ENCODE data around the gene RXRA. TPM values are rescaled to one million over a fixed set of nuclear protein-coding genes. Genes with fewer than 3 reads are reported as not detected.
A peak's percentile ranks its signal among the peaks of the same experiment; 100 is the strongest.

The RXRA gene
- total RNA-seq, 4 donors from 2014 or later, result 53.5 to 61.5 (median 56.5) TPM

- Histone ChIP-seq H3K36me3 (no peaks in the 10 kb centered on the region), H3K27me3 (no peaks in the 10 kb centered on the region), H3K4me1 (peaks cover 0 to 16% (median 7%) of the 10 kb centered on the region in 4 donors), H3K27ac (no peak overlapping the region), H3K9me3 (peaks cover 0 to 20% (median 2%) of the 10 kb centered on the region in 4 donors), H3K4me3 (no peak overlapping the region)
- TF ChIP-seq POLR2A (IDR thresholded peaks at IDR 0.05) (no peak), EP300 (IDR thresholded peaks at IDR 0.05) (no peak), CTCF (IDR thresholded peaks at IDR 0.05) (no peak)
- WGBS, 2 donors, result 64 to 75% methylated on average over 2 of the region's 2 CpGs
- no peak for DNase-seq (ENCODE audit: low spot score in 2 of 2)
Measured at GRCh38 chr9:134313470-134313869, 12.8 kb upstream of the RXRA start.

GRCh38 chr9:134314039-134314949 lies 12.0 kb upstream of the RXRA start:
- H3K36me3 ChIP-seq, result no peaks in the 10 kb centered on the region
- no peak overlapping the region for H3K27ac ChIP-seq
- WGBS, 2 donors, result 83 to 84% methylated on average over 18 to 20 of the region's 20 CpGs
- H3K4me3 ChIP-seq, result no peak overlapping the region
- peaks cover 0 to 18% (median 8%) of the 10 kb centered on the region in 4 donors for H3K4me1 ChIP-seq
- TF ChIP-seq CTCF (IDR thresholded peaks at IDR 0.05), result no peak
- no peak for TF ChIP-seq EP300 (IDR thresholded peaks at IDR 0.05)
- no peak for TF ChIP-seq POLR2A (IDR thresholded peaks at IDR 0.05)
- H3K9me3 ChIP-seq, result peaks cover 0 to 20% (median 2%) of the 10 kb centered on the region in 4 donors
- DNase-seq (ENCODE audit: low spot score in 2 of 2), result no peak
- no peaks in the 10 kb centered on the region for H3K27me3 ChIP-seq

GRCh38 chr9:134314950-134315715 lies 11.1 kb upstream of the RXRA start:
- H3K36me3 ChIP-seq, result no peaks in the 10 kb centered on the region
- H3K27ac ChIP-seq, result peak overlapping the region in 2 of 4 donors; percentile 56 to 74
- H3K4me3 ChIP-seq, result no peak overlapping the region
- TF ChIP-seq EP300 (IDR thresholded peaks at IDR 0.05) (no peak), CTCF (IDR thresholded peaks at IDR 0.05) (no peak), POLR2A (IDR thresholded peaks at IDR 0.05) (no peak)
- no peak for DNase-seq (ENCODE audit: low spot score in 2 of 2)
- 75 to 79% methylated on average over 23 to 25 of the region's 26 CpGs for WGBS, 2 donors
- H3K9me3 ChIP-seq, result peaks cover 0 to 20% (median 2%) of the 10 kb centered on the region in 4 donors
- no peaks in the 10 kb centered on the region for H3K27me3 ChIP-seq
- peaks cover 0 to 26% (median 8%) of the 10 kb centered on the region in 4 donors for H3K4me1 ChIP-seq

GRCh38 chr9:134315716-134316448 lies 10.4 kb upstream of the RXRA start:
- no peaks in the 10 kb centered on the region for H3K27me3 ChIP-seq
- H3K4me3 ChIP-seq, result no peak overlapping the region
- 68 to 72% methylated on average over 16 to 19 of the region's 19 CpGs for WGBS, 2 donors
- DNase-seq (ENCODE audit: low spot score in 2 of 2), result no peak
- TF ChIP-seq EP300 (IDR thresholded peaks at IDR 0.05), result no peak
- H3K36me3 ChIP-seq, result no peaks in the 10 kb centered on the region
- H3K4me1 ChIP-seq, result peaks cover 0 to 34% (median 11%) of the 10 kb centered on the region in 4 donors
- H3K9me3 ChIP-seq, result peaks cover 0 to 16% (median 2%) of the 10 kb centered on the region in 4 donors
- peak overlapping the region in 2 of 4 donors; percentile 56 to 74 for H3K27ac ChIP-seq

GRCh38 chr9:134316449-134317160 lies 9.7 kb upstream of the RXRA start:
- Histone ChIP-seq H3K4me1 (peaks cover 0 to 41% (median 18%) of the 10 kb centered on the region in 4 donors), H3K9me3 (peaks cover 0 to 11% (median 2%) of the 10 kb centered on the region in 4 donors), H3K27ac (peak overlapping the region in 2 of 4 donors; percentile 56 to 74), H3K4me3 (no peak overlapping the region), H3K27me3 (no peaks in the 10 kb centered on the region), H3K36me3 (no peaks in the 10 kb centered on the region)
- 36 to 44% methylated on average over 16 of the region's 16 CpGs for WGBS, 2 donors
- TF ChIP-seq CTCF (IDR thresholded peaks at IDR 0.05) (no peak), EP300 (IDR thresholded peaks at IDR 0.05) (no peak), POLR2A (IDR thresholded peaks at IDR 0.05) (no peak)
- no peak for DNase-seq (ENCODE audit: low spot score in 2 of 2)

All from tibial nerve (tissue), 4 donors.